B cell (primary cell): Measurements from ENCODE around the gene LTO1. TPM values are rescaled to one million over a fixed set of nuclear protein-coding genes. Genes with fewer than 3 reads are reported as not detected.

Experiments
- ATAC-seq: fragments of 200-7000 bp; cut with Tn5 transposase; one replicate; pipeline ENCODE4 v1.10.0; 2021; ENCODE audit warnings: low read depth, mild to moderate bottlenecking, moderate number of reproducible peaks, moderate library complexity
- CTCF ChIA-PET: fragments of 350-600 bp; sonication (Branson Sonifier 250); formaldehyde crosslinking; loops from one replicate; lab custom pipeline; 2021; ENCODE audit warnings: antibody characterized with exemption, inconsistent platforms; lab: Charles Lee
- POLR2A ChIA-PET: fragments of 350-600 bp; sonication (Branson Sonifier 250); formaldehyde crosslinking; loops from one replicate; lab custom pipeline; 2021; ENCODE audit warnings: antibody characterized with exemption; lab: Charles Lee
- DNase-seq: peaks from one replicate; pipeline ENCODE4 v3.0.0; 2013
- H2AFZ ChIP-seq: 2 replicates; pipeline ENCODE4 v1.6.1; 2012; ENCODE audit warnings: mild to moderate bottlenecking, low read depth, low read length; ENCODE audit not compliant: insufficient read depth, poor library complexity, severe bottlenecking
- H3K27ac ChIP-seq, 2 donors: 1 replicate in 1 of 2; 2 replicates in 1 of 2; pipeline ENCODE4 v1.5.1; 2012 to 2013; ENCODE audit warnings: low read length in 2 of 2, mild to moderate bottlenecking in 2 of 2, moderate library complexity in 1 of 2
- H3K27me3 ChIP-seq, 4 experiments: fragments of 200-600 bp in 1 of 4; sonication (generic) in 1 of 4; replicated peaks in 1 of 4; 1 replicate in 2 of 4; 2 replicates in 2 of 4; pipeline versions ENCODE4 v1.6.1 to v1.7.0; 2013 to 2016; ENCODE audit warnings: low read length in 3 of 4, mild to moderate bottlenecking in 2 of 4, mixed read lengths in 1 of 4, moderate library complexity in 1 of 4; ENCODE audit not compliant: insufficient read depth in 4 of 4, control insufficient read depth in 3 of 4; ENCODE audit errors: control extremely low read depth in 1 of 4
- H3K36me3 ChIP-seq, 2 experiments: replicated peaks in 1 of 2; 1 replicate in 1 of 2; 2 replicates in 1 of 2; pipeline versions ENCODE4 v1.6.1 to v1.7.1; 2013; ENCODE audit warnings: low read length in 1 of 2; ENCODE audit not compliant: insufficient read depth in 2 of 2, control insufficient read depth in 1 of 2; ENCODE audit errors: control extremely low read depth in 1 of 2, extremely low read depth in 1 of 2
- H3K4me1 ChIP-seq, 2 donors: fragments of 200-600 bp in 1 of 2; sonication (generic) in 1 of 2; 1 replicate in 1 of 2; 2 replicates in 1 of 2; pipeline versions ENCODE4 v1.5.1 to v1.6.1; 2013 to 2017; ENCODE audit warnings: low read length in 2 of 2; ENCODE audit not compliant: control insufficient read depth in 2 of 2, insufficient read depth in 2 of 2
- H3K4me2 ChIP-seq: replicated peaks from 2 replicates; pipeline ENCODE3; 2012; ENCODE audit warnings: mild to moderate bottlenecking, low read depth, low read length; ENCODE audit not compliant: poor library complexity, severe bottlenecking
- H3K4me3 ChIP-seq, 5 experiments: fragments of 200-600 bp in 1 of 5; sonication (generic) in 1 of 5; 1 replicate in 3 of 5; 2 replicates in 2 of 5; pipeline versions ENCODE4 v1.5.1 to v1.7.0; 2011 to 2016; ENCODE audit warnings: low read length in 4 of 5, mild to moderate bottlenecking in 4 of 5, low read depth in 2 of 5, control low read depth in 1 of 5, moderate library complexity in 1 of 5; ENCODE audit not compliant: insufficient read depth in 1 of 5; ENCODE audit errors: control extremely low read depth in 1 of 5, extremely low read depth in 1 of 5
- H3K79me2 ChIP-seq: fragments of 200-600 bp; sonication (generic); one replicate; pipeline ENCODE4 v1.6.0; 2016; ENCODE audit warnings: low read length; ENCODE audit not compliant: control insufficient read depth, insufficient read depth
- H3K9ac ChIP-seq: fragments of 200-600 bp; sonication (generic); 2 replicates; pipeline ENCODE4 v1.6.1; 2017; ENCODE audit warnings: mild to moderate bottlenecking, low read length, moderate library complexity
- H3K9me3 ChIP-seq, 3 donors: one replicate each; pipeline versions ENCODE4 v1.6.1 to v1.7.1; 2013; ENCODE audit warnings: low read length in 2 of 3; ENCODE audit not compliant: control insufficient read depth in 2 of 3, insufficient read depth in 1 of 3; ENCODE audit errors: control extremely low read depth in 1 of 3
- H4K20me1 ChIP-seq: 2 replicates; pipeline ENCODE4 v1.6.0; 2012; ENCODE audit warnings: mild to moderate bottlenecking, low read length; ENCODE audit not compliant: insufficient read depth, control insufficient read depth, poor library complexity, severe bottlenecking
- H3K27ac Mint-ChIP-seq: one replicate; pipeline ENCODE4 v1.8.0; 2021; ENCODE audit warnings: mixed read lengths
- H3K27me3 Mint-ChIP-seq: one replicate; pipeline ENCODE4 v1.8.0; 2021; ENCODE audit warnings: mixed read lengths
- H3K4me1 Mint-ChIP-seq: one replicate; pipeline ENCODE4 v1.8.0; 2021; ENCODE audit warnings: mixed read lengths
- H3K4me3 Mint-ChIP-seq: one replicate; pipeline ENCODE4 v1.8.0; 2021; ENCODE audit warnings: mixed read lengths
- H3K9me3 Mint-ChIP-seq: one replicate; pipeline ENCODE4 v1.8.0; 2022; ENCODE audit warnings: mixed read lengths; ENCODE audit not compliant: insufficient read depth
- CTCF ChIP-seq: fragments of 200-600 bp; IDR thresholded peaks from one replicate; pipeline ENCODE4 v1.8.0; 2022; ENCODE audit warnings: antibody characterized with exemption, mild to moderate bottlenecking
- EZH2 ChIP-seq: IDR thresholded peaks from 2 replicates; pipeline ENCODE4 v1.6.1; 2012; ENCODE audit warnings: borderline replicate concordance, low read depth, mild to moderate bottlenecking, moderate library complexity, low read length; ENCODE audit not compliant: insufficient read depth, poor library complexity, severe bottlenecking
- WGBS: methylation state at CpG from one replicate; pipeline ENCODE4 v1.1.5; 2013; ENCODE audit warnings: missing lambda C conversion rate; ENCODE audit not compliant: insufficient coverage; 5-methylcytosine and 5-hydroxymethylcytosine counted together
- intact Hi-C: fragments of 100-400 bp; cut with micrococcal nuclease; formaldehyde crosslinking; loops from one replicate; pipeline ENCODE4 v1.10.0; 2022
- polyA plus RNA-seq: library from polyadenylated mRNA; depleted of rRNA; stranded (reverse); fragments of >200 nt; gene quantifications from 2 replicates; pipeline ENCODE4 v1.2.3, GENCODE V29; 2012
- total RNA-seq, 2 donors: library from RNA; stranded (reverse); fragments of 120-200 nt in 1 of 2; gene quantifications; 1 replicate in 1 of 2; 2 replicates in 1 of 2; pipeline versions ENCODE4 v1.2.3 to v1.2.4, GENCODE V29; 2013 to 2022

The LTO1 gene
- total and polyA plus RNA-seq, 2 donors (not counting 1 experiment from before 2014, with no cell fraction given) = 44.4 to 68.8 TPM

GRCh38 chr11:69686856-69687255, 11.7 kb upstream of the LTO1 start:
- no peak overlapping the region for H3K4me2 ChIP-seq
- no peak overlapping the region for H3K4me3 ChIP-seq
- H3K27me3 ChIP-seq = peaks cover 0 to 29% (median 15%) of the 10 kb centered on the region in 4 experiments
- H3K27ac ChIP-seq = no peak overlapping the region
- peaks cover 7 to 9% of the 10 kb centered on the region in 2 donors for H3K4me1 ChIP-seq
- no peak overlapping the region for H2AFZ ChIP-seq
- H3K9me3 ChIP-seq = no peaks in the 10 kb centered on the region
- Mint-ChIP-seq H3K9me3 (no peaks in the 10 kb centered on the region), H3K4me3 (no peak overlapping the region), H3K27ac (no peak overlapping the region), H3K4me1 (peaks cover 7% of the 10 kb centered on the region), H3K27me3 (peaks cover 47% of the 10 kb centered on the region)
- no peaks in the 10 kb centered on the region for H3K36me3 ChIP-seq
- H3K9ac ChIP-seq = no peak overlapping the region
- H3K79me2 ChIP-seq = no peaks in the 10 kb centered on the region
- ChIA-PET CTCF (interaction anchor here (1.2 to 3.6 kb wide), 2 partner anchors 11 to 196 kb away, joined by 5 to 16 read pairs; partner anchors contain the start of gene LTO1), POLR2A (no interaction called here)
- 89% methylated on average over 6 of the region's 8 CpGs for WGBS
- no peaks in the 10 kb centered on the region for H4K20me1 ChIP-seq
- no peak for TF ChIP-seq EZH2
- no peak for TF ChIP-seq CTCF
- no peak for DNase-seq
- intact Hi-C loops = no loop called here
- no peak for ATAC-seq

GRCh38 chr11:69686452-69686851, 11.3 kb upstream of the LTO1 start:
- peaks cover 0 to 27% (median 14%) of the 10 kb centered on the region in 4 experiments for H3K27me3 ChIP-seq
- Mint-ChIP-seq H3K4me3 (no peak overlapping the region), H3K9me3 (no peaks in the 10 kb centered on the region), H3K27me3 (peaks cover 43% of the 10 kb centered on the region), H3K4me1 (peaks cover 7% of the 10 kb centered on the region), H3K27ac (no peak overlapping the region)
- H3K27ac ChIP-seq = no peak overlapping the region
- no peaks in the 10 kb centered on the region for H3K36me3 ChIP-seq
- no peaks in the 10 kb centered on the region for H4K20me1 ChIP-seq
- H3K4me1 ChIP-seq = peaks cover 7 to 9% of the 10 kb centered on the region in 2 donors
- intact Hi-C loops = no loop called here
- ATAC-seq = no peak
- H3K9me3 ChIP-seq = no peaks in the 10 kb centered on the region
- no peaks in the 10 kb centered on the region for H3K79me2 ChIP-seq
- H2AFZ ChIP-seq = no peak overlapping the region
- no peak overlapping the region for H3K9ac ChIP-seq
- no peak for DNase-seq
- no peak overlapping the region for H3K4me2 ChIP-seq
- ChIA-PET POLR2A (no interaction called here), CTCF (interaction anchor here (1.2 to 3.6 kb wide), 3 partner anchors 11 to 196 kb away, joined by 3 to 16 read pairs (median 5); partner anchors contain the start of gene LTO1)
- WGBS = 88% methylated on average over 13 of the region's 13 CpGs
- TF ChIP-seq CTCF (no peak), EZH2 (no peak)
- no peak overlapping the region for H3K4me3 ChIP-seq
